ENCODE measurements around the gene LRRC3C.

GRCh38 chr17:39954876-39955275 lies 27.3 kb downstream of the LRRC3C start:
- TF ChIP-seq, protein P1, sequence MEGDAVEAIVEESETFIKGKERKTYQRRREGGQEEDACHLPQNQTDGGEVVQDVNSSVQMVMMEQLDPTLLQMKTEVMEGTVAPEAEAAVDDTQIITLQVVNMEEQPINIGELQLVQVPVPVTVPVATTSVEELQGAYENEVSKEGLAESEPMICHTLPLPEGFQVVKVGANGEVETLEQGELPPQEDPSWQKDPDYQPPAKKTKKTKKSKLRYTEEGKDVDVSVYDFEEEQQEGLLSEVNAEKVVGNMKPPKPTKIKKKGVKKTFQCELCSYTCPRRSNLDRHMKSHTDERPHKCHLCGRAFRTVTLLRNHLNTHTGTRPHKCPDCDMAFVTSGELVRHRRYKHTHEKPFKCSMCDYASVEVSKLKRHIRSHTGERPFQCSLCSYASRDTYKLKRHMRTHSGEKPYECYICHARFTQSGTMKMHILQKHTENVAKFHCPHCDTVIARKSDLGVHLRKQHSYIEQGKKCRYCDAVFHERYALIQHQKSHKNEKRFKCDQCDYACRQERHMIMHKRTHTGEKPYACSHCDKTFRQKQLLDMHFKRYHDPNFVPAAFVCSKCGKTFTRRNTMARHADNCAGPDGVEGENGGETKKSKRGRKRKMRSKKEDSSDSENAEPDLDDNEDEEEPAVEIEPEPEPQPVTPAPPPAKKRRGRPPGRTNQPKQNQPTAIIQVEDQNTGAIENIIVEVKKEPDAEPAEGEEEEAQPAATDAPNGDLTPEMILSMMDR (IDR thresholded peaks at IDR 0.05) = no peak
- TF ChIP-seq POLR2A (IDR thresholded peaks at IDR 0.05) = no peak
